DMS53 treated with DMSO at 0.1 percent for 48 hours (cell line): ENCODE measurements around the gene FAHD1.
A peak's percentile ranks its signal among the peaks of the same experiment; 100 is the strongest.
"Not testable (repeated sequence)": the region's sequence is repeated elsewhere in the genome, so short reads cannot be mapped to it uniquely, and the experiment has no call there.

Experiments used
- DNase-seq: peaks from one replicate; lab custom pipeline; 2025; ENCODE audit not compliant: unreplicated experiment; lab: John Stamatoyannopoulos, UW

Gene FAHD1

GRCh38 chr16:1834096-1834495 lies 7.1 kb downstream of the FAHD1 start:
- DNase-seq: no peak

- no peak for DNase-seq
These were observed 12.5 kb downstream of the FAHD1 start for GRCh38 chr16:1839554-1839953.

- DNase-seq: no peak
These were observed 19.0 kb downstream of the FAHD1 start for GRCh38 chr16:1845985-1846384.

GRCh38 chr16:1846416-1846815 lies 19.4 kb downstream of the FAHD1 start:
- DNase-seq: no peak

- no peak for DNase-seq
These were observed 24.0 kb downstream of the FAHD1 start for GRCh38 chr16:1850981-1851380.

GRCh38 chr16:1851793-1852192 lies 24.8 kb downstream of the FAHD1 start:
- no peak for DNase-seq

- no peak for DNase-seq
These were observed 30.6 kb downstream of the FAHD1 start for GRCh38 chr16:1857433-1858097.

- no peak for DNase-seq
These were observed 31.3 kb downstream of the FAHD1 start for GRCh38 chr16:1858189-1858865.

GRCh38 chr16:1859650-1860049 lies 32.6 kb downstream of the FAHD1 start:
- DNase-seq: no peak

GRCh38 chr16:1861730-1862129 lies 34.7 kb downstream of the FAHD1 start:
- DNase-seq: no peak

GRCh38 chr16:1862394-1862793 lies 35.4 kb downstream of the FAHD1 start:
- no peak for DNase-seq

- DNase-seq: peak; percentile 35
These were observed 36.9 kb downstream of the FAHD1 start for GRCh38 chr16:1863681-1864460.

GRCh38 chr16:1865902-1866690 lies 39.1 kb downstream of the FAHD1 start:
- DNase-seq: no peak

GRCh38 chr16:1870365-1871082 lies 43.5 kb downstream of the FAHD1 start:
- DNase-seq: peak; percentile 87

- DNase-seq: no peak
These were observed 45.1 kb downstream of the FAHD1 start, which contains the start of gene MEIOB for GRCh38 chr16:1871974-1872635. TSS of gene MEIOB (minus strand) at chr16:1872164. CDS start at chr16:1868175, 3,989 bp downstream.

- DNase-seq: no peak
These were observed 47.8 kb downstream of the FAHD1 start for GRCh38 chr16:1874854-1875253.

GRCh38 chr16:1876066-1876465 lies 49.1 kb downstream of the FAHD1 start:
- not testable (repeated sequence) for DNase-seq

- no peak for DNase-seq
These were observed 49.5 kb downstream of the FAHD1 start for GRCh38 chr16:1876468-1876867.

GRCh38 chr16:1877089-1877488 lies 50.1 kb downstream of the FAHD1 start:
- no peak for DNase-seq

- peak; percentile 61 for DNase-seq
These were observed 50.8 kb downstream of the FAHD1 start for GRCh38 chr16:1877804-1878203.
